Pancreas (tissue), 10 donors: ENCODE data around the gene ZMIZ1. TPM values are rescaled to one million over a fixed set of nuclear protein-coding genes. Genes with fewer than 3 reads are reported as not detected.

ENCODE experiments used
- ATAC-seq, 4 donors: fragments of 200-7000 bp; cut with Tn5 transposase; one replicate each; pipeline versions ENCODE4 v1.8.0 to v1.9.1; 2020; ENCODE audit warnings: mild to moderate bottlenecking in 4 of 4, moderate library complexity in 4 of 4
- DNase-seq, 6 donors: peaks; one replicate each; pipeline ENCODE4 v3.0.0-alpha.2; 2020
- FAIRE-seq: peaks from 2 replicates; lab custom pipeline; 2012; peaks lifted over from hg19 to GRCh38; lab: Jason Lieb, UNC
- H3K27ac ChIP-seq, 4 donors: fragments of 200-600 bp; sonication (generic); 1 replicate in 3 of 4; 2 replicates in 1 of 4; pipeline versions ENCODE4 v1.5.0 to v1.8.0; 2020
- H3K27me3 ChIP-seq, 4 donors: fragments of 200-600 bp; one replicate each; pipeline ENCODE4 v1.8.0; 2021
- H3K36me3 ChIP-seq, 3 donors: fragments of 200-600 bp; sonication (generic) in 1 of 3; one replicate each; pipeline versions ENCODE4 v1.5.0 to v1.8.0; 2020 to 2021
- H3K4me1 ChIP-seq, 3 donors: fragments of 200-600 bp; one replicate each; pipeline ENCODE4 v1.8.0; 2021
- H3K4me3 ChIP-seq, 4 donors: fragments of 200-600 bp; sonication (generic) in 2 of 4; one replicate each; pipeline versions ENCODE4 v1.5.0 to v1.8.0; 2020 to 2021
- H3K9me3 ChIP-seq, 4 donors: fragments of 200-600 bp; one replicate each; pipeline ENCODE4 v1.8.0; 2021
- WGBS, 2 donors: extraction: QIAGEN DNeasy Blood & Tissue Kit; methylation state at CpG; one replicate each; pipeline ENCODE4 v1.1.7; 2013; 5-methylcytosine and 5-hydroxymethylcytosine counted together
- intact Hi-C, 3 donors: fragments of 100-400 bp; cut with DNase I; formaldehyde crosslinking; loops; one replicate each; pipeline versions ENCODE4 v1.11.1 to v1.14.2; 2022
- polyA plus RNA-seq, 2 donors: library from polyadenylated mRNA; stranded (reverse); fragments of 200-250 nt; gene quantifications; one replicate each; pipeline ENCODE4 v1.2.3, GENCODE V29; 2013
- total RNA-seq, 6 donors: library from RNA; stranded (reverse); fragmentation: NEBNext Ultra II Directional in 4 of 6; extraction: Animal tissue kit (Norgen Biotek cat#: 25700) in 4 of 6; gene quantifications; one replicate each; pipeline versions ENCODE4 v1.2.1 to v1.2.4, GENCODE V29; 2021 to 2023
- TF ChIP-seq, protein P1 (sequence below), 4 donors: fragments of 200-600 bp; sonication (generic) in 3 of 4; IDR thresholded peaks; one replicate each; pipeline versions ENCODE4 v1.5.0 to v1.8.0; 2021; ENCODE audit warnings: antibody characterized with exemption in 4 of 4
- donor health status: healthy with polysubstance abuse.
- donor health status: DM: no; HTN: no; CAD: no; lungs with moderate emphysema.
- donor health status: DM: no; HTN: no; CAD: no.
- donor health status: control.
- donor health status: control.
- donor health status: Bipolar disorder and iron deficiency.
- donor health status: DM: yes; HTN: yes; CAD: no.
- donor health status: DM: no; HTN: no; CAD: no.
- donor health status: DM: no; HTN: no; CAD: no.
- donor health status: DM: yes; HTN: yes; CAD: no.

The ZMIZ1 gene
- total and polyA plus RNA-seq, 8 donors, result 14.5 to 45.0 (median 21.9) TPM

DNA sequence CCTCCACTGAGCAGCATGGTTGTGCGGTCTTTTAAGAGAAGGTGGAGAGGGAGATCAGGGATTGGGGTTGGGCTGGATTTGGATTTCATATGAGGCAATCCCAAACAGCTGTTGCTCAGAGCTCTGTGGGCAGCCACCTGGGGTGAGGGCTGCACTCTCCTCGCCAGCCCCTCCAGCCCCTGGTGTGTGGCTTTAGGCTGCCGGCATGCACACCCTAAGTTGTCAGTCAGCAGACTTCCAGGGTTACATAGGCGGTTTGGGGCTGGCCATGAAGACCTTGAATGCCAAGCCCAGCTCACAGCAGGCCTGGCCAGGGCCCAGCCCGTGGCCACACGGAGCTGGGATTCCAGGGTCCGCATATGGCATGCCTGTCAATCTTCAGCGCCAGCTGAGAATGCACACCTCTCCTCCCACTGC, 54.8 kb downstream of the ZMIZ1 start:
- no peak for FAIRE-seq
- TF ChIP-seq, protein P1, sequence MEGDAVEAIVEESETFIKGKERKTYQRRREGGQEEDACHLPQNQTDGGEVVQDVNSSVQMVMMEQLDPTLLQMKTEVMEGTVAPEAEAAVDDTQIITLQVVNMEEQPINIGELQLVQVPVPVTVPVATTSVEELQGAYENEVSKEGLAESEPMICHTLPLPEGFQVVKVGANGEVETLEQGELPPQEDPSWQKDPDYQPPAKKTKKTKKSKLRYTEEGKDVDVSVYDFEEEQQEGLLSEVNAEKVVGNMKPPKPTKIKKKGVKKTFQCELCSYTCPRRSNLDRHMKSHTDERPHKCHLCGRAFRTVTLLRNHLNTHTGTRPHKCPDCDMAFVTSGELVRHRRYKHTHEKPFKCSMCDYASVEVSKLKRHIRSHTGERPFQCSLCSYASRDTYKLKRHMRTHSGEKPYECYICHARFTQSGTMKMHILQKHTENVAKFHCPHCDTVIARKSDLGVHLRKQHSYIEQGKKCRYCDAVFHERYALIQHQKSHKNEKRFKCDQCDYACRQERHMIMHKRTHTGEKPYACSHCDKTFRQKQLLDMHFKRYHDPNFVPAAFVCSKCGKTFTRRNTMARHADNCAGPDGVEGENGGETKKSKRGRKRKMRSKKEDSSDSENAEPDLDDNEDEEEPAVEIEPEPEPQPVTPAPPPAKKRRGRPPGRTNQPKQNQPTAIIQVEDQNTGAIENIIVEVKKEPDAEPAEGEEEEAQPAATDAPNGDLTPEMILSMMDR (IDR thresholded peaks at IDR 0.05), result no peak
- ATAC-seq, result peak in 1 of 4 donors; percentile 1
- no peaks in the 10 kb centered on the region for H3K9me3 ChIP-seq
- WGBS, 2 donors, result 38 to 43% methylated on average over 8 of the region's 8 CpGs
- H3K27me3 ChIP-seq, result no peaks in the 10 kb centered on the region
- no peak overlapping the region for H3K4me3 ChIP-seq
- H3K27ac ChIP-seq, result peak overlapping the region in 1 of 4 donors; percentile 13
- peaks cover 0 to 18% (median 8%) of the 10 kb centered on the region in 3 donors for H3K36me3 ChIP-seq
- DNase-seq, result no peak
- intact Hi-C loops, result no loop called here
- H3K4me1 ChIP-seq, result peaks cover 18 to 27% (median 23%) of the 10 kb centered on the region in 3 donors

DNA sequence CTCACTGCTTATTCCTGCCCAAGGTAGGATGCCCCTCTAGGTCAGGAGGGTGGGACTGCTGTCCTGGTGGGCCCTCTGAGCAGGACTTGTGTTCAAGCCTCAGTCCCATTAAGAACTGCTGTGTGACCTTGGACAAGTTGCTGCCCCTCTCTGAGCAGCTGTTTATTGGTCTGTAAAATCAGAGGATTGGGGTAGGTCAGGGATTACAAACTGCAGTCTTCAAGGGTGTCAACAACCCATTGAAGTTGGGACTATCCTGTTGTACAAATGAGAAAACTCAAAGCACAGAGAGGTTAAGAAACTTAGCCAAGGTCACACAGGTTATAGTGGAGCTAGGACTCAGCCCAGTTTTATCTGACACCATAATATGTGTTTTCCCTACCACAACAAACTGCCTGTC, 55.3 kb downstream of the ZMIZ1 start:
- Histone ChIP-seq H3K4me3 (no peak overlapping the region), H3K27ac (peak overlapping the region in 1 of 4 donors; percentile 13), H3K36me3 (peaks cover 0 to 18% (median 8%) of the 10 kb centered on the region in 3 donors), H3K4me1 (peaks cover 18 to 32% (median 23%) of the 10 kb centered on the region in 3 donors), H3K27me3 (no peaks in the 10 kb centered on the region), H3K9me3 (no peaks in the 10 kb centered on the region)
- DNase-seq, result no peak
- intact Hi-C loops, result no loop called here
- TF ChIP-seq, protein P1 (IDR thresholded peaks at IDR 0.05), result no peak
- FAIRE-seq, result no peak
- ATAC-seq, result no peak

DNA sequence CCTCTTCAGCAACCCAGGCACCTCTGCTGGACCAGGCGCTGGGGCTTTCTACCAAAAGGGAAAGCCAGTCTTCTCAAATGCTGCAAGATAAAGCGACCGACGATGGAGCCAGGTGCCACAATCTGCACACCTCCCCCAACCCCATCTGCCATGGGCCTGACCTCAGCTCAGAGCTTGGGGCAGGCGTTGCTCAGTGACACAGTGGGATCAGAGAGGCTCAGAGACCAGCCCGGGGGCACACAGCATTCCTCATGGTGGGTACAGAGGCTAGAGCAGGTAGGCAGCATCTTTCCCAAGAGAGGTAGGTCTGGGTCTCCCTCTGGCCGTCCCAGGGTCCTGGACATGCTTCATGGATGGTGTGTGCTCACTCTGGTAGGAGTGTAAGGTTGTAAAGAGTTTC, 56.3 kb downstream of the ZMIZ1 start:
- no peak overlapping the region for H3K4me3 ChIP-seq
- 81 to 82% methylated on average over 6 to 7 of the region's 7 CpGs for WGBS, 2 donors
- H3K27ac ChIP-seq, result no peak overlapping the region
- intact Hi-C loops, result no loop called here
- TF ChIP-seq, protein P1 (IDR thresholded peaks at IDR 0.05), result no peak
- peaks cover 0 to 18% (median 8%) of the 10 kb centered on the region in 3 donors for H3K36me3 ChIP-seq
- DNase-seq (no peak), FAIRE-seq (no peak), ATAC-seq (no peak)
- no peaks in the 10 kb centered on the region for H3K9me3 ChIP-seq
- peaks cover 18 to 36% (median 23%) of the 10 kb centered on the region in 3 donors for H3K4me1 ChIP-seq
- no peaks in the 10 kb centered on the region for H3K27me3 ChIP-seq

DNA sequence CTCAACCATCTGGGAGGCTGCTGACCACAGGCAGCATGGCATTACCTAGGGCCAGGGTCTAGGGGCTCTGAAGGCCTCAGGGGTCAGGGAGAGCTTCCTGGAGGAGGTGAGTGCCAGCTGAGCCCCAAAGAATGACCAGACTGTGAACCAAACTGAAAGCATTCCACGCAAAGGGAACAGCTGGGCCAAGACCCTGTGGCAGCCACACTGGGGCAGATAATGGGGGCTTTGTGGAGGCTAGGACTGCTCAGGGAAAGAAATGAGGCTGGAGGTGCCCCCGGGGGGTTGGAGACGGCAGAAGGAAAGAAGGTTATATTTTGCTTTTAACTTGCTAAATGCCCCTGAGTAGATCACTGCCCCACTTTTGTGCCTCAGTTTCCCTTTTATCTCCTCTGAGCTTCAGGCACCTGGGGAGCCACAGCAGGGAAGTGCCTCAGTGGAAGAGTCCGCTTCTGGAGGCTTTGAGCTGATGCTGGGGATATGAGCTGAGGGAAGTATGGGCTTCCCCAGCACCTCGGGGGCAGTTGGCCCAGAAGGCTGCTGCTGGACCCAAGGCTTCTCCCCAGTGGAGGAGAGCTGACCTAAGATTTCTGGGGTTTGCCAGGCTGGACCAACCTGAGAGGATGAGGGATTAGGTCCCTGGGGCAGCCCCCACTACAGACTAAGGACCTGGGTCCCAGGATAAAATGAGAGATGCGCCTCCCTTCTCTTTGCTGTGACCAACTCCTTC, 57.8 kb downstream of the ZMIZ1 start:
- peaks cover 18 to 36% (median 23%) of the 10 kb centered on the region in 3 donors for H3K4me1 ChIP-seq
- H3K27me3 ChIP-seq, result no peaks in the 10 kb centered on the region
- no peak for FAIRE-seq
- H3K36me3 ChIP-seq, result peaks cover 0 to 10% (median 0%) of the 10 kb centered on the region in 3 donors
- intact Hi-C loops, result no loop called here
- no peak overlapping the region for H3K4me3 ChIP-seq
- ATAC-seq, result peak in 1 of 4 donors; percentile 2
- 73 to 83% methylated on average over 6 of the region's 6 CpGs for WGBS, 2 donors
- H3K9me3 ChIP-seq, result no peaks in the 10 kb centered on the region
- TF ChIP-seq, protein P1 (IDR thresholded peaks at IDR 0.05), result no peak
- DNase-seq, result no peak
- peak overlapping the region; percentile 22 to 53 (median 50) for H3K27ac ChIP-seq
